T-helper 2 cell treated with Interferon-gamma antibody and Interleukin-4, amounts not matched to agents 5 μg/mL and 100 μg/mL, for 36 hours (primary cell): ENCODE results near the gene UNC93B1.

Experiments
- DNase-seq: peaks from one replicate; pipeline ENCODE4 v3.0.0; 2021; ENCODE audit warnings: low spot score
- H3K27ac Mint-ChIP-seq: one replicate; pipeline ENCODE4 v1.8.0; 2021; ENCODE audit warnings: mild to moderate bottlenecking, mixed read lengths
- H3K27me3 Mint-ChIP-seq: one replicate; pipeline ENCODE4 v1.8.0; 2021; ENCODE audit warnings: low read depth, mixed read lengths
- H3K36me3 Mint-ChIP-seq: one replicate; pipeline ENCODE4 v1.8.0; 2021; ENCODE audit warnings: low read depth, mixed read lengths
- H3K4me1 Mint-ChIP-seq: one replicate; pipeline ENCODE4 v1.8.0; 2021; ENCODE audit warnings: low read depth, mixed read lengths
- H3K4me3 Mint-ChIP-seq: one replicate; pipeline ENCODE4 v1.8.0; 2022; ENCODE audit warnings: mild to moderate bottlenecking, moderate library complexity, mixed read lengths
- H3K9me3 Mint-ChIP-seq: one replicate; pipeline ENCODE4 v1.8.0; 2021; ENCODE audit warnings: mixed read lengths

Gene UNC93B1

DNA sequence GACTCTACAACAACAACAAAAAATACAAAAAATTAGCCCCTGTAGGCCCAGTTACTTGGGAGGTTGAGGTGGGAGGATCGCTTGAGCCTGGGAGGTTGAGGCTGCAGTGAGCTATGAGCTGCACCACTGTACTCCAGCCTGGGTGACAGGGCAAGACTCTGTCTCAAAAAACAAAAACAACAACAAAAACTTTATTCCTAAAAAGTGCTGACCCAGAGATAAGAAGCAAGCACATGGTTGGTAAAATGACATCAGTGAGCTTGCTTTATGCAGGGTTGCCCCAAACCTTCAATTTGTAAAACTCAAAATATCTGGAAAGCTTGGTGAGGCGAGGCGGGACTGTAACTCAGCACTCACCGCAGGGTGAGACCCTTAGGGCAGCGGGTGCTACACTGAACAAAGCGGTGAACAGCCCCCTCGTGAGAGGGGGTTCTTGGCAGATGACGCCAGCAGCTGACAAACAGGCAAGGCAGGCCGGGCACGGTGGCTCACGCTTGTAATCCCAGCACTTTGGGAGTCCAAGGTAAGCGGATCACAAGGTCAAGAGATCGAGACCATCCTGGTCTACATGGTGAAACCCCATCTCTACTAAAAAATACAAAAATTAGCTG lies 31.5 kb upstream of the UNC93B1 start:
- no peak for DNase-seq
- H3K36me3 Mint-ChIP-seq = peaks cover 15% of the 10 kb centered on the region
- H3K9me3 Mint-ChIP-seq = no peaks in the 10 kb centered on the region
- H3K27me3 Mint-ChIP-seq = no peaks in the 10 kb centered on the region
- H3K4me3 Mint-ChIP-seq = no peak overlapping the region
- H3K27ac Mint-ChIP-seq = no peak overlapping the region
- H3K4me1 Mint-ChIP-seq = peaks cover 15% of the 10 kb centered on the region

DNA sequence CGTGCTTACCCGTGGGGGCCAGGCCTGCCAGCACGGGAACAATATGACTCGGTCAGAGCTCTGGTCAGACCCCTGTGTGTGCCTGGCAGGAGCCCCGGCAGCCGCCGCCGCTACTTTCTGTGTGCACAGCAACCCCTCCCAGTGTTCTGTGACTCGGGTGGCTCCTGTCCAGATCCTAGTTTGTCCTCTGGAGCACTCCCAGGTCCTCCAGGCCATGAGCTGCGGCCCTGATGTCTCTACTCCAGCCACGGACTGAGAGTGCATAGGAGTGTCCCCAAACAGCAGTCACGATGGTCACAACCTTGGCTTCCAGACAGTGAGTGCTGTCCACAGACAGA lies 29.8 kb upstream of the UNC93B1 start:
- H3K27ac Mint-ChIP-seq = no peak overlapping the region
- peaks cover 20% of the 10 kb centered on the region for H3K4me1 Mint-ChIP-seq
- no peak for DNase-seq

DNA sequence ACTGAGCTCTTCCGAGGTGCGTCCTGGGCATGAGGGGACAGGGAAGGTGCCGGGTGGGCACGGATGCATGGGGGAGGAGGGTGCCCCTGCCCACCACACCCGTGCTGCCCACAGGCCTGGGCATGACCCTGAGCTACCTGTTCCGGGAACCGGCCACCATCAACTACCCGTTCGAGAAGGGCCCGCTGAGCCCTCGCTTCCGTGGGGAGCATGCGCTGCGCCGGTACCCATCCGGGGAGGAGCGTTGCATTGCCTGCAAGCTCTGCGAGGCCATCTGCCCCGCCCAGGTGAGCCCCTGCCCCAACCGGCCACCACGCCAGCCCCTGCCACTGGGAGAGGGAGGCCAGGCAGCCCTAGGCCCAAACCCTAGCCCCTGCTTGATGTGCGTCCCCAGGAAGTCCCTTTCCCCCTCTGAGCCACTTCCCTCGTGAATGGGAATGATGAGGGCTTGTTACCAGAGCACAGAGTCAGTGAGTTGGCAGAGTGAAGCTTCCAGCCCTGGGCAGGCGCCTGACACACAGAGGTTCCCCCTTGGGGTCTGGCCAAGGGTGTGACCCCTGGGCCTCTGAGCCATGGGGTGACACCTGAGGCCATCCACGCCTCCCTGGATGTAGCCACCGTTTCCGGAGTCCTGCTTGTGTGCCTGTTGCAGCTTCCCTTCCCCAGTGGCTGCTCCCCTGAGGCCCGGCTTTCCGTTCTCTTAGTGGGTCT lies 29.3 kb upstream of the UNC93B1 start:
- peaks cover 20% of the 10 kb centered on the region for H3K4me1 Mint-ChIP-seq
- H3K4me3 Mint-ChIP-seq = peak overlapping the region; percentile 21
- DNase-seq = no peak
- H3K36me3 Mint-ChIP-seq = peaks cover 15% of the 10 kb centered on the region
- H3K27ac Mint-ChIP-seq = no peak overlapping the region
- H3K27me3 Mint-ChIP-seq = no peaks in the 10 kb centered on the region
- H3K9me3 Mint-ChIP-seq = no peaks in the 10 kb centered on the region

More for the DNA sequence above, 29.8 kb upstream of the UNC93B1 start:
- Mint-ChIP-seq H3K4me3 (peak overlapping the region; percentile 21), H3K27me3 (no peaks in the 10 kb centered on the region), H3K9me3 (no peaks in the 10 kb centered on the region), H3K36me3 (peaks cover 15% of the 10 kb centered on the region)

DNA sequence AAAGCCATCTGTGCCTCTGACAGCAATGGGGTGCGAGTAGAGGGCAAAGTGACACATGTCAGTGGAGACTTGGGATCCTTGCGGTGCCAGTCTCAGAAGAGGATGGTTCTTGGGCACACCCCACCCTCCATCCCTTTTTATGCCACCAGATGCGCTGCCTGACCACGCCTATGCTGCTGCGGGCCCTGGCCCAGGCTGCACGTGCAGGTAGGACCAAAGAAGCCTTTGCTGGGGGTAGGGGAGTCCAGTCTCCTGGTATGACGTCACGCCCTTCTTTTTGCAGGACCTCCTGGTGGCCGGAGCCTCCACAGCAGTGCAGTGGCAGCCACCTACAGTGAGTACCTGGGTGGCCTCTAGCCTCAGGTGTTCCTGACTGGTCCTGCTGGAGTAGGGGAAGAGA lies 28.1 kb upstream of the UNC93B1 start:
- H3K4me1 Mint-ChIP-seq = peaks cover 15% of the 10 kb centered on the region
- H3K9me3 Mint-ChIP-seq = no peaks in the 10 kb centered on the region
- peaks cover 14% of the 10 kb centered on the region for H3K36me3 Mint-ChIP-seq
- DNase-seq = no peak
- H3K4me3 Mint-ChIP-seq = peak overlapping the region; percentile 97
- no peaks in the 10 kb centered on the region for H3K27me3 Mint-ChIP-seq
- H3K27ac Mint-ChIP-seq = peak overlapping the region; percentile 95

GRCh38 chr11:68031144-68031464 lies 27.2 kb upstream of the UNC93B1 start:
- Mint-ChIP-seq H3K9me3 (no peaks in the 10 kb centered on the region), H3K36me3 (peaks cover 11% of the 10 kb centered on the region), H3K4me1 (peaks cover 9% of the 10 kb centered on the region), H3K4me3 (peak overlapping the region; percentile 97), H3K27me3 (no peaks in the 10 kb centered on the region), H3K27ac (peak overlapping the region; percentile 95)
- DNase-seq = peak; percentile 13

DNA sequence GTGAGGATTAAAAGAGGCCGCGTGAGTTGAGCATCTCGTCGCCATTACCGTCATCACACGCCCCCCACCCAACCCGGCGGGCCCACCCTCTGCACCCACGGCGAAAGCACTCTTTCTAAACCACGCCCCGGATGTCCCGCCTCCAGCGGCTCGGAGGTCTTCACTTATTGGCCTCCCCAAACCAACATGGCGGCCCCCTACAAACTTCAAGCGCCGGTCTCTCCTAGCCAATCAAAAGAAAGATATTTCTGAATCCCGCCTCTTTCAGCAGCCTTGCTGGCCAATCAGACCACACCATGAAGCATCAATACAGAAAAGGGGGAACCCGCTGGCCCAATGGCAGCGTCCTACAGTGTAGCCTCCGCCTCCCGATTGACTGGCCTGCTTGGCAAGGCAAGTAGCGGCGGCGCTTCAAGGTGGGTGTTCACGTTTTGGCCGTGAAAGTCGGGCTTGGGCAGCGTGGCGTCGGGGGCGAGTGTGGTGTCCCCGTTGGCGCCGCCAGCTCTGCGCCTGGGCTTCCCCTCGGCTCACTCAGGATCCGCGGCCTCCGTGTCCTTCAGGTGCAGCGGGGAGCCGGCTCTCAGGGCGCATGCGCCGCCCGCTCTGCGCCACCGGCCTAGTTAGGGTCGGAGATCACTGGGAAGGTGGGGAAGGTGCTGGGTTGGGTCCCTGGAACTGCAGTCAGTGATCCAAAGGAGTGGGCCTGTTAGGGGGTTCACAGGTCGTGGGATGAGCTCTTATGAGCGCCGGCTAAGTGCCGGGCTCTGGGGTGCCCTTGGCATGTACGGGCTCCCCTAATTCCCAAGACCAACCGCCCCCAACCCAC lies 26.6 kb upstream of the UNC93B1 start, which contains the start of gene NDUFS8:
Gene NDUFS8, plus strand, starts transcription at position 364 of the 826 bp plus-strand sequence. CDS start 1,471 bp downstream, outside the sequence.
- Mint-ChIP-seq H3K36me3 (peaks cover 11% of the 10 kb centered on the region), H3K9me3 (no peaks in the 10 kb centered on the region), H3K4me1 (peaks cover 9% of the 10 kb centered on the region), H3K27me3 (no peaks in the 10 kb centered on the region), H3K27ac (peak within 1 kb of the TSS; percentile 95), H3K4me3 (peak within 1 kb of the TSS; percentile 97)
- peak; percentile 95 for DNase-seq

DNA sequence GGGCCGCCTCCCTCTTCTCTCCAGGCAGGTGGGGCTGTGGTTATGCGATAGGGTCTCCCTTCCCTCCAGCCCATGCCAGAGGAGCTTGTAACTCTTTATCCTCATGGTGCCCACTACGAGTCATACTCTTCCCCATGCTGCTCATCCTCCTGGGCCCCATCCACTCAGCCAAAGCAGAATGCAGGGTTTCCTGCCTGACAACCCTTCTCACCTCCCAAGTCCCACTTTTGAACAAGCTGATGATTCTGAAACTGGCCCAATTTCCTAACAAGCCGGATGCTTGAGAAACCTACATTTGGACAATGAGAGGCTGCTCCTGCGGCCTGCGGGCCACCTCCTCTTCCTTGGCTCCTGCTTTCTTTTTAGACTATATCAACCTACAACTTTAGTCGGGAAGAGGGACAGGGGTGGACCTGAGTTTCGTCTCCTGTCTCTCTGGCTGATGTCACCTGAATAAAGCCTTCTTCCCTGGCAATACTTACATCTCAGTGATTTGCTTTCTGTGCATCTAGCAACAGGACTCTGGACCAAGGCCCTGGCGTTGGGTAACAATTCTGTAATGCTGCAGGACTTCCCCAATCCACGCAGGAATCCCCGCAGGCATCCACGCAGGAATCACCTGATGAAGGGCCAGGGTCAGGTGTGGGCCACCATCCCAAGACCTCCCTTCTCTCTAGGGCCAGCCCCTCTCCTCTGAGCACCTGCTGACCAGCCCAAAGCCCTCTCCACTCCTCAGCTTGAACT lies 25.1 kb upstream of the UNC93B1 start:
- DNase-seq = no peak
- H3K27me3 Mint-ChIP-seq = no peaks in the 10 kb centered on the region
- H3K9me3 Mint-ChIP-seq = no peaks in the 10 kb centered on the region
- H3K4me3 Mint-ChIP-seq = peak overlapping the region; percentile 97
- peaks cover 6% of the 10 kb centered on the region for H3K36me3 Mint-ChIP-seq
- peaks cover 9% of the 10 kb centered on the region for H3K4me1 Mint-ChIP-seq
- peak overlapping the region; percentile 95 for H3K27ac Mint-ChIP-seq

DNA sequence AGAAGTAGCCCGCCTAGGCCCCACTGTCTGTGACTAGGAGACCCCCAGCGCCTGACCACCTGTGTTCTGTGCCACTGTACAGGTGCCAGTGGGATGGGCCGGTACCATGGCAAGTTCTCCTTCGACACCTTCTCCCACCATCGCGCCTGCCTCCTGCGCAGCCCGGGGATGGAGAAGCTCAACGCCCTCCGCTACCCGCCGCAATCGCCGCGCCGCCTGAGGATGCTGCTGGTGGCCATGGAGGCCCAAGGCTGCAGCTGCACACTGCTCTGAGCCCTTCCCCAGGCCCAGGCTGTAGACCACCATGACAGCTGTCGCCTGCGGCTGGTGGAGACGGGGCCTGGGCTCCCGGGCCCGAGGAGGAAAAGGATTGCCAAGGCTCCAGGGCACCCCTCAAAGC lies 23.8 kb upstream of the UNC93B1 start:
- Mint-ChIP-seq H3K4me1 (peaks cover 9% of the 10 kb centered on the region), H3K27me3 (no peaks in the 10 kb centered on the region), H3K9me3 (no peaks in the 10 kb centered on the region), H3K4me3 (no peak overlapping the region), H3K27ac (no peak overlapping the region), H3K36me3 (peaks cover 2% of the 10 kb centered on the region)
- DNase-seq = no peak

GRCh38 chr11:68026391-68027105 lies 22.7 kb upstream of the UNC93B1 start:
- Mint-ChIP-seq H3K4me3 (no peak overlapping the region), H3K27me3 (no peaks in the 10 kb centered on the region), H3K36me3 (peaks cover under 1% of the 10 kb centered on the region), H3K4me1 (peaks cover 7% of the 10 kb centered on the region), H3K27ac (no peak overlapping the region), H3K9me3 (no peaks in the 10 kb centered on the region)
- DNase-seq = no peak

- H3K27me3 Mint-ChIP-seq = no peaks in the 10 kb centered on the region
- no peaks in the 10 kb centered on the region for H3K36me3 Mint-ChIP-seq
- no peak for DNase-seq
- peaks cover 3% of the 10 kb centered on the region for H3K4me1 Mint-ChIP-seq
- H3K27ac Mint-ChIP-seq = no peak overlapping the region
- no peak overlapping the region for H3K4me3 Mint-ChIP-seq
- no peaks in the 10 kb centered on the region for H3K9me3 Mint-ChIP-seq
Measured at GRCh38 chr11:68025047-68025446, 21.1 kb upstream of the UNC93B1 start.

- DNase-seq = no peak
- Mint-ChIP-seq H3K27ac (no peak overlapping the region), H3K4me1 (peaks cover 2% of the 10 kb centered on the region), H3K4me3 (no peak overlapping the region), H3K36me3 (no peaks in the 10 kb centered on the region), H3K27me3 (no peaks in the 10 kb centered on the region), H3K9me3 (no peaks in the 10 kb centered on the region)
Measured at GRCh38 chr11:68024508-68024907, 20.6 kb upstream of the UNC93B1 start.

DNA sequence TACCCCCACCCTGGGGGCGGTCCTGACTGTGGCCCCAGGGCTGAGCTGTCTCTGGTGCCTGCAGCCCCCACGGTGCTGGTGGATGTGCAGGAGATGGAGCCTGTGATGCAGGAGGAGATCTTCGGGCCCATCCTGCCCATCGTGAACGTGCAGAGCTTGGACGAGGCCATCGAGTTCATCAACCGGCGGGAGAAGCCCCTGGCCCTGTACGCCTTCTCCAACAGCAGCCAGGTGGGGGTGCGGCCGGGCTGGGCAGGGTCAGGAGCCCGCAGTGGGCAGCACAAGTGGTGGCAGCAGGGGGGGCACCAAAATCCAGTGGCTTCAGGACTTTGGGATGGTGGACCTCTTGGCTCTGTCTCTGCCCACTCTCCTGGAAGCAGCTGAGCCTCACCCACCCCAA lies 18.6 kb upstream of the UNC93B1 start:
- no peaks in the 10 kb centered on the region for H3K36me3 Mint-ChIP-seq
- H3K4me1 Mint-ChIP-seq = no peaks in the 10 kb centered on the region
- H3K27me3 Mint-ChIP-seq = no peaks in the 10 kb centered on the region
- H3K4me3 Mint-ChIP-seq = no peak overlapping the region
- H3K9me3 Mint-ChIP-seq = no peaks in the 10 kb centered on the region
- no peak overlapping the region for H3K27ac Mint-ChIP-seq
- no peak for DNase-seq

GRCh38 chr11:68021167-68021787 lies 17.4 kb upstream of the UNC93B1 start:
- H3K4me1 Mint-ChIP-seq = no peaks in the 10 kb centered on the region
- no peaks in the 10 kb centered on the region for H3K27me3 Mint-ChIP-seq
- H3K27ac Mint-ChIP-seq = no peak overlapping the region
- no peak for DNase-seq
- no peaks in the 10 kb centered on the region for H3K36me3 Mint-ChIP-seq
- no peak overlapping the region for H3K4me3 Mint-ChIP-seq
- no peaks in the 10 kb centered on the region for H3K9me3 Mint-ChIP-seq
